Keratinocyte (primary cell): ENCODE measurements around the gene BSDC1. TPM values are rescaled to one million over a fixed set of nuclear protein-coding genes. Genes with fewer than 3 reads are reported as not detected.
"Not testable (repeated sequence)": the region's sequence is repeated elsewhere in the genome, so short reads cannot be mapped to it uniquely, and the experiment has no call there.

Source experiments
- DNase-seq: peaks from one replicate; pipeline ENCODE4 v3.0.0-alpha.2; 2011; ENCODE audit warnings: low read depth, missing footprints, low spot score
- FAIRE-seq: peaks from 2 replicates; lab custom pipeline; 2011; peaks lifted over from hg19 to GRCh38; lab: Jason Lieb, UNC
- H2AFZ ChIP-seq: 2 replicates; pipeline ENCODE4 v1.6.0; 2012; ENCODE audit warnings: low read length, control low read depth, inconsistent platforms; ENCODE audit not compliant: control insufficient read depth
- H3K27ac ChIP-seq: 2 replicates; pipeline ENCODE4 v1.5.1; 2011; ENCODE audit warnings: low read length; ENCODE audit not compliant: control insufficient read depth, insufficient read depth
- H3K27me3 ChIP-seq: 3 replicates; pipeline ENCODE4 v1.6.0; 2011; ENCODE audit warnings: low read length; ENCODE audit not compliant: control insufficient read depth, insufficient read depth; ENCODE audit errors: extremely low read depth
- H3K36me3 ChIP-seq, 2 experiments: 2 replicates in 1 of 2; 3 replicates in 1 of 2; pipeline ENCODE4 v1.5.1; 2011; ENCODE audit warnings: low read length in 2 of 2, mild to moderate bottlenecking in 1 of 2; ENCODE audit not compliant: control insufficient read depth in 2 of 2, insufficient read depth in 2 of 2; ENCODE audit errors: extremely low read depth in 1 of 2
- H3K4me1 ChIP-seq: 3 replicates; pipeline ENCODE4 v1.5.1; 2011; ENCODE audit warnings: low read length; ENCODE audit not compliant: control insufficient read depth, insufficient read depth; ENCODE audit errors: extremely low read depth
- H3K4me2 ChIP-seq: 3 replicates; pipeline ENCODE4 v1.6.0; 2011; ENCODE audit warnings: low read depth, low read length; ENCODE audit not compliant: control insufficient read depth, insufficient read depth; ENCODE audit errors: extremely low read depth
- H3K4me3 ChIP-seq, 3 experiments: fragments of 200-600 bp in 1 of 3; sonication (generic) in 1 of 3; 2 replicates in 2 of 3; 3 replicates in 1 of 3; pipeline ENCODE4 v1.5.1; 2011 to 2016; ENCODE audit warnings: low read length in 3 of 3, mild to moderate bottlenecking in 3 of 3, control low read depth in 2 of 3, inconsistent platforms in 1 of 3, low read depth in 1 of 3, mixed read lengths in 1 of 3, mixed run types in 1 of 3, moderate library complexity in 1 of 3; ENCODE audit not compliant: control insufficient read depth in 2 of 3, insufficient read depth in 2 of 3; ENCODE audit errors: extremely low read depth in 1 of 3
- H3K79me2 ChIP-seq: 2 replicates; pipeline ENCODE4 v1.6.0; 2012; ENCODE audit warnings: low read length; ENCODE audit not compliant: control insufficient read depth, insufficient read depth
- H3K9ac ChIP-seq: 3 replicates; pipeline ENCODE4 v1.6.0; 2011; ENCODE audit warnings: low read length; ENCODE audit not compliant: control insufficient read depth, insufficient read depth; ENCODE audit errors: extremely low read depth
- H3K9me1 ChIP-seq: 3 replicates; pipeline ENCODE4 v1.6.0; 2011; ENCODE audit warnings: low read length; ENCODE audit not compliant: control insufficient read depth, insufficient read depth; ENCODE audit errors: extremely low read depth
- H3K9me3 ChIP-seq: 2 replicates; pipeline ENCODE4 v1.5.1; 2012; ENCODE audit warnings: low read depth, low read length; ENCODE audit not compliant: control insufficient read depth
- H4K20me1 ChIP-seq: 3 replicates; pipeline ENCODE4 v1.6.0; 2011; ENCODE audit warnings: low read length; ENCODE audit not compliant: control insufficient read depth, insufficient read depth; ENCODE audit errors: extremely low read depth
- CTCF ChIP-seq, 3 experiments: IDR thresholded peaks in 1 of 3; conservative IDR thresholded peaks in 1 of 3; optimal IDR thresholded peaks in 1 of 3; 2 replicates in 2 of 3; 3 replicates in 1 of 3; pipeline versions ENCODE3 to v1.5.1; 2011; ENCODE audit warnings: low read length in 3 of 3, mild to moderate bottlenecking in 3 of 3, moderate library complexity in 2 of 3, control low read depth in 1 of 3, inconsistent platforms in 1 of 3; ENCODE audit not compliant: insufficient read depth in 2 of 3; ENCODE audit errors: extremely low read depth in 1 of 3
- EZH2 ChIP-seq: IDR thresholded peaks from one replicate; pipeline ENCODE4 v1.6.1; 2012; ENCODE audit warnings: inconsistent platforms, mild to moderate bottlenecking, low read length, moderate library complexity
- dilution Hi-C: fragments of 300-500 bp; cut with MboI; formaldehyde crosslinking; loops from one replicate; pipeline ENCODE4 v1.7.0; 2020; ENCODE audit warnings: low sequenced_read_pairs; ENCODE audit not compliant: extremely low pct_ligation_motif_present
- polyA plus RNA-seq, 5 experiments: library from polyadenylated mRNA; depleted of rRNA in 3 of 5; stranded (reverse) in 3 of 5; stranded (forward) in 1 of 5; unstranded in 1 of 5; fragments of >200 nt; gene quantifications; 1 replicate in 1 of 5; 2 replicates in 3 of 5; 3 replicates in 1 of 5; pipeline versions ENCODE4 v1.2.1 to v1.2.3, GENCODE V29; 2011 to 2012; ENCODE audit warnings: missing spikeins in 2 of 5, low read depth in 1 of 5, low replicate concordance in 1 of 5

The BSDC1 gene
- polyA plus RNA-seq, 1 donor (not counting 4 experiments of a cell fraction or from before 2014, with no cell fraction given), result 38.1 TPM

- Histone ChIP-seq H3K79me2 (no peaks in the 10 kb centered on the region), H3K4me3 (no peak overlapping the region), H2AFZ (no peak overlapping the region), H4K20me1 (no peaks in the 10 kb centered on the region), H3K4me1 (peaks cover 12% of the 10 kb centered on the region), H3K9me1 (no peaks in the 10 kb centered on the region), H3K9ac (no peak overlapping the region), H3K36me3 (peaks cover 0 to 4% of the 10 kb centered on the region in 2 experiments), H3K9me3 (no peaks in the 10 kb centered on the region), H3K4me2 (no peak overlapping the region), H3K27ac (no peak overlapping the region), H3K27me3 (no peaks in the 10 kb centered on the region)
- FAIRE-seq, result no peak
- DNase-seq, result no peak
- dilution Hi-C loops, result no loop called here
- TF ChIP-seq CTCF (optimal IDR thresholded peaks at IDR 0.05 in 1 of 3, IDR thresholded peaks at IDR 0.05 in 1 of 3, conservative IDR thresholded peaks at IDR 0.05 in 1 of 3; ENCODE audit: extremely low read depth in 1 of 3, insufficient read depth in 2 of 3, low read length in 3 of 3), result no peak
- no peak for TF ChIP-seq EZH2
These were observed 36.6 kb downstream of the BSDC1 start for GRCh38 chr1:32357614-32358013.

GRCh38 chr1:32356478-32356877 lies 37.8 kb downstream of the BSDC1 start:
- Histone ChIP-seq H3K36me3 (peaks cover 0 to 4% of the 10 kb centered on the region in 2 experiments), H3K4me3 (no peak overlapping the region), H3K9me3 (no peaks in the 10 kb centered on the region), H3K79me2 (no peaks in the 10 kb centered on the region), H3K27ac (no peak overlapping the region), H2AFZ (no peak overlapping the region), H3K27me3 (no peaks in the 10 kb centered on the region), H3K9me1 (no peaks in the 10 kb centered on the region), H3K4me1 (peaks cover 21% of the 10 kb centered on the region), H3K4me2 (no peak overlapping the region), H4K20me1 (no peaks in the 10 kb centered on the region), H3K9ac (no peak overlapping the region)
- DNase-seq (no peak), FAIRE-seq (no peak)
- TF ChIP-seq CTCF (optimal IDR thresholded peaks at IDR 0.05 in 1 of 3, IDR thresholded peaks at IDR 0.05 in 1 of 3, conservative IDR thresholded peaks at IDR 0.05 in 1 of 3; ENCODE audit: extremely low read depth in 1 of 3, insufficient read depth in 2 of 3, low read length in 3 of 3) (no peak), EZH2 (no peak)
- dilution Hi-C loops, result no loop called here

GRCh38 chr1:32355778-32356177 lies 38.5 kb downstream of the BSDC1 start:
- FAIRE-seq, result not testable (repeated sequence)

More at GRCh38 chr1:32355778-32356177, 38.5 kb downstream of the BSDC1 start:
- DNase-seq, H3K36me3 ChIP-seq, dilution Hi-C loops, H3K4me3 ChIP-seq, H3K27ac ChIP-seq, H3K27me3 ChIP-seq, H4K20me1 ChIP-seq, H3K9ac ChIP-seq, H3K4me2 ChIP-seq, H3K9me1 ChIP-seq, H2AFZ ChIP-seq, H3K79me2 ChIP-seq, H3K9me3 ChIP-seq: not testable (repeated sequence)
- H3K4me1 ChIP-seq, result peaks cover 21% of the 10 kb centered on the region
